Smooth muscle cell (in vitro differentiated cells): ENCODE results near the gene NUDT22. TPM values are rescaled to one million over a fixed set of nuclear protein-coding genes. Genes with fewer than 3 reads are reported as not detected.

Source experiments
- DNase-seq: peaks from one replicate; lab custom pipeline; 2025; ENCODE audit not compliant: unreplicated experiment; lab: John Stamatoyannopoulos, UW
- H2AFZ ChIP-seq: fragments of 200-600 bp; sonication (generic); 2 replicates; pipeline ENCODE4 v1.6.0; 2016; ENCODE audit warnings: antibody characterized with exemption, low read depth, mild to moderate bottlenecking
- H3F3A ChIP-seq: fragments of 200-600 bp; sonication (generic); 2 replicates; pipeline ENCODE4 v1.6.0; 2017; ENCODE audit warnings: antibody characterized with exemption, low read depth
- H3K27ac ChIP-seq: fragments of 200-600 bp; sonication (generic); 2 replicates; pipeline ENCODE4 v1.5.1; 2016; ENCODE audit warnings: low read depth, mild to moderate bottlenecking
- H3K27me3 ChIP-seq: fragments of 200-600 bp; sonication (generic); 2 replicates; pipeline ENCODE4 v1.6.1; 2016; ENCODE audit warnings: low read depth, mild to moderate bottlenecking
- H3K36me3 ChIP-seq: fragments of 200-600 bp; sonication (generic); 2 replicates; pipeline ENCODE4 v1.5.1; 2016; ENCODE audit warnings: low read depth
- H3K4me1 ChIP-seq: fragments of 200-600 bp; sonication (generic); 2 replicates; pipeline ENCODE4 v1.5.1; 2016; ENCODE audit warnings: low read depth
- H3K4me2 ChIP-seq: fragments of 200-600 bp; sonication (generic); 2 replicates; pipeline ENCODE4 v1.6.0; 2016; ENCODE audit warnings: mild to moderate bottlenecking
- H3K4me3 ChIP-seq: fragments of 200-600 bp; sonication (generic); 2 replicates; pipeline ENCODE4 v1.5.1; 2016; ENCODE audit warnings: mild to moderate bottlenecking
- H3K79me2 ChIP-seq: fragments of 200-600 bp; sonication (generic); 2 replicates; pipeline ENCODE4 v1.6.0; 2016; ENCODE audit warnings: low read depth, mild to moderate bottlenecking
- H3K9ac ChIP-seq: fragments of 200-600 bp; sonication (generic); 2 replicates; pipeline ENCODE4 v1.6.0; 2016; ENCODE audit warnings: low read depth
- H3K9me3 ChIP-seq: fragments of 200-600 bp; sonication (generic); replicated peaks from 2 replicates; pipeline ENCODE4 v1.5.1; 2016; ENCODE audit warnings: low read depth
- H4K20me1 ChIP-seq: fragments of 200-600 bp; sonication (generic); 2 replicates; pipeline ENCODE4 v1.6.0; 2016; ENCODE audit warnings: low read depth
- WGBS: methylation state at CpG from one replicate; pipeline ENCODE4 v1.1.7; 2016; ENCODE audit warnings: low lambda C conversion rate; 5-methylcytosine and 5-hydroxymethylcytosine counted together
- polyA plus RNA-seq: library from polyadenylated mRNA; unstranded; fragments of >200 nt; fragmentation: Nextera tagmentation; extraction: Ambion mirVana; gene quantifications from 2 replicates; pipeline ENCODE4 v1.2.1, GENCODE V29; 2016
- total RNA-seq: library from RNA; depleted of rRNA; stranded (reverse); fragments of >200 nt; gene quantifications from 2 replicates; pipeline ENCODE4 v1.2.3, GENCODE V29; 2014
- TF ChIP-seq, protein P1 (sequence below): fragments of 200-600 bp; sonication (generic); IDR thresholded peaks from 2 replicates; pipeline ENCODE4 v1.5.1; 2017; ENCODE audit warnings: borderline replicate concordance, mild to moderate bottlenecking, antibody characterized with exemption; ENCODE audit not compliant: insufficient read depth, poor library complexity, severe bottlenecking

The NUDT22 gene
- total and polyA plus RNA-seq, 2 experiments from 2014 or later = 51.5 to 82.1 TPM

GRCh38 chr11:64183890-64184289 lies 42.2 kb upstream of the NUDT22 start:
- H3K4me1 ChIP-seq = peaks cover 7% of the 10 kb centered on the region
- H3K4me2 ChIP-seq = no peak overlapping the region
- no peak overlapping the region for H3K27ac ChIP-seq
- no peak overlapping the region for H3K4me3 ChIP-seq
- H4K20me1 ChIP-seq = no peaks in the 10 kb centered on the region
- H3K27me3 ChIP-seq = no peaks in the 10 kb centered on the region
- H3K79me2 ChIP-seq = peaks cover 15% of the 10 kb centered on the region
- no peak overlapping the region for H2AFZ ChIP-seq
- no peak overlapping the region for H3K9ac ChIP-seq
- TF ChIP-seq, protein P1, sequence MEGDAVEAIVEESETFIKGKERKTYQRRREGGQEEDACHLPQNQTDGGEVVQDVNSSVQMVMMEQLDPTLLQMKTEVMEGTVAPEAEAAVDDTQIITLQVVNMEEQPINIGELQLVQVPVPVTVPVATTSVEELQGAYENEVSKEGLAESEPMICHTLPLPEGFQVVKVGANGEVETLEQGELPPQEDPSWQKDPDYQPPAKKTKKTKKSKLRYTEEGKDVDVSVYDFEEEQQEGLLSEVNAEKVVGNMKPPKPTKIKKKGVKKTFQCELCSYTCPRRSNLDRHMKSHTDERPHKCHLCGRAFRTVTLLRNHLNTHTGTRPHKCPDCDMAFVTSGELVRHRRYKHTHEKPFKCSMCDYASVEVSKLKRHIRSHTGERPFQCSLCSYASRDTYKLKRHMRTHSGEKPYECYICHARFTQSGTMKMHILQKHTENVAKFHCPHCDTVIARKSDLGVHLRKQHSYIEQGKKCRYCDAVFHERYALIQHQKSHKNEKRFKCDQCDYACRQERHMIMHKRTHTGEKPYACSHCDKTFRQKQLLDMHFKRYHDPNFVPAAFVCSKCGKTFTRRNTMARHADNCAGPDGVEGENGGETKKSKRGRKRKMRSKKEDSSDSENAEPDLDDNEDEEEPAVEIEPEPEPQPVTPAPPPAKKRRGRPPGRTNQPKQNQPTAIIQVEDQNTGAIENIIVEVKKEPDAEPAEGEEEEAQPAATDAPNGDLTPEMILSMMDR = no peak
- WGBS = 89% methylated on average over 7 of the region's 7 CpGs
- no peaks in the 10 kb centered on the region for H3K36me3 ChIP-seq
- DNase-seq = no peak
- H3K9me3 ChIP-seq = no peaks in the 10 kb centered on the region
- H3F3A ChIP-seq = peaks cover 4% of the 10 kb centered on the region

GRCh38 chr11:64185175-64185692 lies 40.8 kb upstream of the NUDT22 start:
- H3K9me3 ChIP-seq = no peaks in the 10 kb centered on the region
- no peak for DNase-seq
- peaks cover 4% of the 10 kb centered on the region for H3F3A ChIP-seq
- H3K27me3 ChIP-seq = no peaks in the 10 kb centered on the region
- H3K36me3 ChIP-seq = no peaks in the 10 kb centered on the region
- H4K20me1 ChIP-seq = peaks cover 13% of the 10 kb centered on the region
- peak overlapping the region; percentile 38 for H2AFZ ChIP-seq
- WGBS = under 1% methylated on average over 52 of the region's 52 CpGs
- peak overlapping the region; percentile 75 for H3K27ac ChIP-seq
- peaks cover 15% of the 10 kb centered on the region for H3K79me2 ChIP-seq
- peak overlapping the region; percentile 85 for H3K4me2 ChIP-seq
- H3K4me1 ChIP-seq = peaks cover 7% of the 10 kb centered on the region
- TF ChIP-seq, protein P1 = peak; percentile 14
- peak overlapping the region; percentile 67 for H3K4me3 ChIP-seq
- H3K9ac ChIP-seq = peak overlapping the region; percentile 70

DNA sequence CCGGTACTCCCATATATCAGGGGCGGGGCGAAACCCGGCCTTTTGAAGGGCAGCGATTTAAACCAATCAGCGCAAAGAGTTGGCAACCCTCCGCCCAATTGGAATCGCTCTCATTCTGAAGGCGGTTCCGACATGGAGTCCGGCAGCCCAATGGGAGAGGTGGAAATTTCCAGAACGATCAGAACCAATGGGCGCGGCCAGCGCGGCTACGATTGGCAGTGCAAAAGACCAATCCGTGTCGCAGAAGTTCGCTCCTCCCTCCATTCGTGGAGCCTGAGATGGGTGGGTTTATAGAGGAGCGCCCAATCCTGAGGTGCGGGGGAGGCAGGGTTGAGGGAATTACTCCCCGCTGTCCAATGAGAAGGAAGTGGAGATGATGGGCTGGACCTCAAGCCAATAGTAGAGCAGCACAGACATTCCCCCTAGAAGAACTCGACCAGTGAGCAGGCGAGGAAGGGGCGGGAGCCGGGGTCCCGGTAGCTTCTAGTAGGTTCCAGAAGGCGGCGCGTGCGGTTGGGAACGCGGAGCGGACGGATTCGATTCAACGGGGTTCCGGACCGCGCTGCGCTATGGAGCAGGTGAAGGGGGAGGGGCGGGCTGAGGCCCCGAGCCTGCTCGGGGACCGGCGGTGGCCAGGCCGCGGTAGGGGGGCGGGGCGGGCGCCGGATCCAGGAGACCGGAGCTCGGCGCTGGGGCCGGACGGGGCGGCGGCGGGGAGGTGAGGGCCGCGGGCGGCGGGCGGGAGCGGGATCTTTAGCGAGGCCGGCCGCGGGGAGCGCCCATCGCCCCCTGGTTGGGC lies 40.2 kb upstream of the NUDT22 start, which contains the start of gene STIP1:
TSS of gene STIP1 (plus strand) at position 479 of the 799 bp plus-strand sequence. CDS start at position 570, 91 bp downstream.
- Histone ChIP-seq H3K27ac (peak within 1 kb of the TSS; percentile 75), H3K4me3 (peak within 1 kb of the TSS; percentile 67), H3K36me3 (no peaks in the 10 kb centered on the region), H3K79me2 (peaks cover 15% of the 10 kb centered on the region), H3K27me3 (no peaks in the 10 kb centered on the region), H3K4me1 (peaks cover 7% of the 10 kb centered on the region), H4K20me1 (peaks cover 19% of the 10 kb centered on the region), H3F3A (peaks cover 7% of the 10 kb centered on the region), H3K9me3 (no peaks in the 10 kb centered on the region), H3K9ac (peak within 1 kb of the TSS; percentile 70), H3K4me2 (peak within 1 kb of the TSS; percentile 85), H2AFZ (peak within 1 kb of the TSS; percentile 38)
- DNase-seq = peak; percentile 100
- TF ChIP-seq, protein P1 = peak; percentile 13
- WGBS = under 1% methylated on average over 59 of the region's 74 CpGs
